ENCODE results near the gene ZFP64.
A peak's percentile ranks its signal among the peaks of the same experiment; 100 is the strongest.

The ZFP64 gene

GRCh38 chr20:52219441-52219840 lies 27.9 kb upstream of the ZFP64 start:
- Histone ChIP-seq H3K4me3 (ENCODE audit: low read length) (no peak overlapping the region), H3K9ac (ENCODE audit: low read length) (no peak overlapping the region), H3K4me1 (ENCODE audit: control insufficient read depth, insufficient read depth, low read length) (no peaks in the 10 kb centered on the region), H3K27ac (ENCODE audit: low read depth, low read length) (no peak overlapping the region), H3K27me3 (ENCODE audit: control insufficient read depth, insufficient read depth, low read length) (no peaks in the 10 kb centered on the region), H3K36me3 (ENCODE audit: control insufficient read depth, insufficient read depth, low read length) (no peaks in the 10 kb centered on the region)

DNA sequence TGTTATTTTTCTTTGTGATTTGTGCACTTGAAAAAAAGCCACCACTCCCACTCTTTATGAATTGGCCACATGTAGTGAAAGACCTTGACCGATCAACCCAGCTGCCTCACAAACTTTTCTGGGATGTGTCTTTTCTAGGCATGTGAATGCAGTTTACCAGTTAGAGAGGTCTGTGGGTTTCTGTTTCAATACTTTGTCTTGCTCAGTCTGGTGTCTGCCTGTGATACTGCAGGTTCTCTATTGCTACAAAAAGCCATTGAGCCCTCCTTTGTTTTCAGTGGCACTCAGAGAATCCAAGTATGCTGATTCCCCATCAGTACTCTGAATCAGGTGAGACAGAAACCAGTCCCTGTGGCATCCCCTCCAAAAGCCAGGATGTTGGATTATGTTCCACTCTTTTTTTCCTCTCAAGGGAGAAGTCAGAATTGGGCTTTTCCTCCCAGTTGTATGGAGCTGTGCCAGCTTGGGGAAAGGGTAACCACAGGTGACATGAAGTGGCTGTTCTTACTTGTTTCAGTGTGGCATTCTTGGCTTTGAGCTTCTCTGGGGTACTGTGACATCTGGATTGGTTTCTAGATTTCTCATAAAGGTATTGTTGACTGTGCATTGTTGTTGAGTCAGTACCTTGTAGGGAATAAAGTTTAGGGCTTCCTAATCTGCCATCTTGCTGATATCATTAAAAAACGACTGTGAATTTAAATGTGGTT lies 26.3 kb upstream of the ZFP64 start:
- no peak overlapping the region for H3K4me3 ChIP-seq (ENCODE audit: low read length)

DNA sequence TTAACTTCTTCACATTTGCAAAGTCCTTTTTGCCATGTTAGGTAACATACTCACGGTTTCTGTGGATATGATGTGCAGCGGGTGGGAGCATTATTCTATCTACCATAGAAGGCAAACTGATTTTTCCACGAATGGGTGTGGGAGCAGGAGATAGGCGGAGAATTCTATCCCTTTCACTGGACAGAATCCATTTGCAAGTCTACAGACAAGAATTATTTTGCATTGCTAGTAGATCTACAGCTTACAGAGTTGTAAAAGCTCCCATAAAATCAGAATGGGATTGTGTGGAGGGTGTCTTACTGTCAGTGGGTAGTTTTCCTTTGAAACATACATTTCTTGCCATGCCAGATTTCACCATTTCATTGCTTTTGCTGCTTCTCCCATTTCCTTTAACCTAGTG lies 22.4 kb upstream of the ZFP64 start:
- Histone ChIP-seq H3K9ac (ENCODE audit: low read length) (no peak overlapping the region), H3K27ac (ENCODE audit: low read depth, low read length) (no peak overlapping the region), H3K27me3 (ENCODE audit: control insufficient read depth, insufficient read depth, low read length) (no peaks in the 10 kb centered on the region), H3K4me3 (ENCODE audit: low read length) (no peak overlapping the region), H3K4me1 (ENCODE audit: control insufficient read depth, insufficient read depth, low read length) (no peaks in the 10 kb centered on the region), H3K36me3 (ENCODE audit: control insufficient read depth, insufficient read depth, low read length) (no peaks in the 10 kb centered on the region)

More for the DNA sequence above, 26.3 kb upstream of the ZFP64 start:
- no peaks in the 10 kb centered on the region for H3K27me3 ChIP-seq (ENCODE audit: control insufficient read depth, insufficient read depth, low read length)
- H3K9ac ChIP-seq (ENCODE audit: low read length): no peak overlapping the region
- H3K36me3 ChIP-seq (ENCODE audit: control insufficient read depth, insufficient read depth, low read length): no peaks in the 10 kb centered on the region
- no peak overlapping the region for H3K27ac ChIP-seq (ENCODE audit: low read depth, low read length)
- no peaks in the 10 kb centered on the region for H3K4me1 ChIP-seq (ENCODE audit: control insufficient read depth, insufficient read depth, low read length)

- Histone ChIP-seq H3K27ac (ENCODE audit: low read depth, low read length) (no peak overlapping the region), H3K27me3 (ENCODE audit: control insufficient read depth, insufficient read depth, low read length) (no peaks in the 10 kb centered on the region), H3K9ac (ENCODE audit: low read length) (no peak overlapping the region), H3K4me3 (ENCODE audit: low read length) (no peak overlapping the region), H3K36me3 (ENCODE audit: control insufficient read depth, insufficient read depth, low read length) (no peaks in the 10 kb centered on the region), H3K4me1 (ENCODE audit: control insufficient read depth, insufficient read depth, low read length) (no peaks in the 10 kb centered on the region)
Measured at GRCh38 chr20:52212943-52213342, 21.4 kb upstream of the ZFP64 start.

DNA sequence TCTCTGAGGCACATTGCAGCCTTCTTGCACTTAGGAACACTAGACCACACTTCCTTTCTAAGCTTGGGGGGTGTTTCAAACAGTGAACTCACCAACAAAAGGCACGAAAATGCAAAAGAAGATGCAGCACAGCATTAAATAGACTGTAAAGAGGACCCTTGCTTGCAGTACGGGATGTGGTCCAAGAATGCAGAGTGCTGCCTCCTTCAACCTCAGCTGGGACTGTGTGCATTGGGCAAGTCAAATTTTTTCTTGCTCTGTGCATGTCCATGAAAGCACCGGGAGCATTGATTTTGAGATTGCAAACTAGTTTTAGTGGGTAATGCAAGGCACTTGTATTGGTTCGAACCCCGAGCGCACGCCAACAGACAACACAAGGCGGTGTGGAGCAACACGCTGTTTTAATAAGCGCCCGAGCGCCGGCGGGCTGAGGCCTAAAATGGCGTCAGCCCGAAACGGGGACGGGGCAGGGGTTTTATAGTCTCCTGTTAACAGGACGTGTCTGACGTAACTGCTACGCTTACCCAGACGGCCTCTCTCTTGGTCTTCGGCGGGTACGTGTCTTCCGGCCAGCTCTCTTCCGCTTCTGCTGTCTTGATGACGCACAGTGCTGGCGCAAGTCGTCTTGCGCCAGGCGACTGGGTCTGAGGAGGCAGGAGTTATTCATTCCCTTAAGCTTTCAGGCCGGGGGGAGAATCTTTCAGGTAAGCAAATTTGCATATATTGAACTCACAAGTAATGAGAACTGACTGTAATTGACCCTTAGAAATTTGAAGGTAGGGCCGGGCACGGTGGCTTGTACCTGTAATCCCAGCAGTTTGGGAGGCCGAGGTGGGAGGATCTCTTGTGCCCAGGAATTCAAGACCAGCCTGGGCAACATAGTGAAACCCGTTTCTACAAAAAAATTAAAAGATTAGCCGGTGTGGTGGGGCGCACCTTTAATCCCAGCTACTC lies 18.7 kb upstream of the ZFP64 start:
- no peak overlapping the region for H3K27ac ChIP-seq (ENCODE audit: low read depth, low read length)
- H3K36me3 ChIP-seq (ENCODE audit: control insufficient read depth, insufficient read depth, low read length): no peaks in the 10 kb centered on the region
- no peaks in the 10 kb centered on the region for H3K27me3 ChIP-seq (ENCODE audit: control insufficient read depth, insufficient read depth, low read length)
- H3K9ac ChIP-seq (ENCODE audit: low read length): no peak overlapping the region
- H3K4me1 ChIP-seq (ENCODE audit: control insufficient read depth, insufficient read depth, low read length): no peaks in the 10 kb centered on the region
- H3K4me3 ChIP-seq (ENCODE audit: low read length): no peak overlapping the region

DNA sequence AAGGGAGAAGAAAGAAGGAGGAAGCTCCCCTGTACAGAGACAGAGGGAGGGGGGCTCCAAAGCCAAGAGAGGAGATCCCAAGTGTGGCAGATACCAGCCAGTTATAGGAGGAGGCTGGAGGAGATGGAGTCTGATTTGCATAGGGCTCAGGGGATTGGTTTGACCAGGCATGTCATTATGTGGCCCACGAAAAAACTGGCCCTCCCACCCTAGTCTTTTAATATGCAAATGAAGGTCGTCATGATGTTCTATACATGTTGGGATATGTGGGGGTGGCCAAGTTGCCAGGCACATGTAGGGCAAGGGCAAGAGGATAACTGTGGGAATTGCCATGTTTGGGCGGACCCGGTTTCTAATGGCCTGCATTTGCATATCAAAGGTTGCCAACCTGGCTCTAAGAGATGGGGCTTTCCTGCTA lies 17.6 kb upstream of the ZFP64 start:
- no peak overlapping the region for H3K4me3 ChIP-seq (ENCODE audit: low read length)
- no peak overlapping the region for H3K27ac ChIP-seq (ENCODE audit: low read depth, low read length)
- no peaks in the 10 kb centered on the region for H3K27me3 ChIP-seq (ENCODE audit: control insufficient read depth, insufficient read depth, low read length)
- no peak overlapping the region for H3K9ac ChIP-seq (ENCODE audit: low read length)
- H3K36me3 ChIP-seq (ENCODE audit: control insufficient read depth, insufficient read depth, low read length): no peaks in the 10 kb centered on the region
- no peaks in the 10 kb centered on the region for H3K4me1 ChIP-seq (ENCODE audit: control insufficient read depth, insufficient read depth, low read length)

GRCh38 chr20:52207020-52207810 lies 15.6 kb upstream of the ZFP64 start:
- no peaks in the 10 kb centered on the region for H3K36me3 ChIP-seq (ENCODE audit: control insufficient read depth, insufficient read depth, low read length)
- no peak overlapping the region for H3K9ac ChIP-seq (ENCODE audit: low read length)
- no peaks in the 10 kb centered on the region for H3K4me1 ChIP-seq (ENCODE audit: control insufficient read depth, insufficient read depth, low read length)
- H3K27ac ChIP-seq (ENCODE audit: low read depth, low read length): no peak overlapping the region
- no peak overlapping the region for H3K4me3 ChIP-seq (ENCODE audit: low read length)
- no peaks in the 10 kb centered on the region for H3K27me3 ChIP-seq (ENCODE audit: control insufficient read depth, insufficient read depth, low read length)

DNA sequence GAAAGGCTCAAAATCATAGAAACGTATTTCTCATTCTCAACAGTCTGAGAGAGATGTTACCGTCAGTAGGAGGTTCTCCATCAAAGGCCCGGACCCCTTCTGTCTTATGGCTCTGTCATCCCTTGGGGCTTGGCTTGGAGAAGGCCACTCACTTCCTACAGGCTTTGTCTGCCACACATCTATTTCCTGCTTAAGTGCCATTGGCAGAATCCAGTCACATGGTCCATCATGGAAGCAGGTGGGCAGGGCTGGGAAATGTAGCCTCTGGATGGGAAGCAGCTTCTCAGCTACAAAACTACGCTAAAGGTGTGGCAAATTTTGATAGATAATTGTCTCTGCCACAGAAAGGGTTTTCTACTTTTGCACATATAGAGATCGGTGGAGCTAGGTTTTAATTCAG lies 12.6 kb upstream of the ZFP64 start:
- no peaks in the 10 kb centered on the region for H3K27me3 ChIP-seq (ENCODE audit: control insufficient read depth, insufficient read depth, low read length)

GRCh38 chr20:52201395-52201794 lies 9.8 kb upstream of the ZFP64 start:
- H3K27ac ChIP-seq (ENCODE audit: low read depth, low read length): no peak overlapping the region
- no peaks in the 10 kb centered on the region for H3K36me3 ChIP-seq (ENCODE audit: control insufficient read depth, insufficient read depth, low read length)
- H3K27me3 ChIP-seq (ENCODE audit: control insufficient read depth, insufficient read depth, low read length): no peaks in the 10 kb centered on the region
- no peak overlapping the region for H3K9ac ChIP-seq (ENCODE audit: low read length)
- H3K4me3 ChIP-seq (ENCODE audit: low read length): no peak overlapping the region
- no peaks in the 10 kb centered on the region for H3K4me1 ChIP-seq (ENCODE audit: control insufficient read depth, insufficient read depth, low read length)

More for the DNA sequence above, 12.6 kb upstream of the ZFP64 start:
- no peaks in the 10 kb centered on the region for H3K36me3 ChIP-seq (ENCODE audit: control insufficient read depth, insufficient read depth, low read length)
- no peak overlapping the region for H3K9ac ChIP-seq (ENCODE audit: low read length)
- no peaks in the 10 kb centered on the region for H3K4me1 ChIP-seq (ENCODE audit: control insufficient read depth, insufficient read depth, low read length)
- no peak overlapping the region for H3K27ac ChIP-seq (ENCODE audit: low read depth, low read length)
- H3K4me3 ChIP-seq (ENCODE audit: low read length): no peak overlapping the region

DNA sequence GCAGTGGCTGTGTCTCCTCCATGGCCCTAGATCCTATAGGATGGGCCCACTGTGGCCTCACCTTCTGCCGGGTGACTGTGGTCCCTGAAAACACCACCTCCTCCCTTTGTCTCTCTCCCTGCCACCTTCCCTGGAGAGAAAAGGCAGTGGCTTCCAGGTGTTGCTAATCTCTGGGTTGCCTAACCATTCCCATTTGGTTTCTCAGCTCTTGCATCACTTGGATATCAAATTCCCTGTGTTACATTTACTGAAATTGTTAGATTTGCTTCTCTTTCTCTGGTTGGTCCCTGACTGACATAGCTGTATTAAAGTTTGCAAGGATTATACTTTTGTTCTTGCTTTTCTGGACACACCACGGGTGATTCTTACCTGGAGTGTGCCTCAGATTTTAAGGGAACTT lies 9.3 kb upstream of the ZFP64 start:
- no peak overlapping the region for H3K27ac ChIP-seq (ENCODE audit: low read depth, low read length)
- H3K4me1 ChIP-seq (ENCODE audit: control insufficient read depth, insufficient read depth, low read length): no peaks in the 10 kb centered on the region
- no peaks in the 10 kb centered on the region for H3K36me3 ChIP-seq (ENCODE audit: control insufficient read depth, insufficient read depth, low read length)
- no peaks in the 10 kb centered on the region for H3K27me3 ChIP-seq (ENCODE audit: control insufficient read depth, insufficient read depth, low read length)
- H3K9ac ChIP-seq (ENCODE audit: low read length): no peak overlapping the region
- H3K4me3 ChIP-seq (ENCODE audit: low read length): no peak overlapping the region

- Histone ChIP-seq H3K27ac (ENCODE audit: low read depth, low read length) (no peak overlapping the region), H3K27me3 (ENCODE audit: control insufficient read depth, insufficient read depth, low read length) (no peaks in the 10 kb centered on the region), H3K9ac (ENCODE audit: low read length) (no peak overlapping the region), H3K4me3 (ENCODE audit: low read length) (no peak overlapping the region), H3K36me3 (ENCODE audit: control insufficient read depth, insufficient read depth, low read length) (no peaks in the 10 kb centered on the region), H3K4me1 (ENCODE audit: control insufficient read depth, insufficient read depth, low read length) (no peaks in the 10 kb centered on the region)
Measured at GRCh38 chr20:52196845-52197244, 5.3 kb upstream of the ZFP64 start.

DNA sequence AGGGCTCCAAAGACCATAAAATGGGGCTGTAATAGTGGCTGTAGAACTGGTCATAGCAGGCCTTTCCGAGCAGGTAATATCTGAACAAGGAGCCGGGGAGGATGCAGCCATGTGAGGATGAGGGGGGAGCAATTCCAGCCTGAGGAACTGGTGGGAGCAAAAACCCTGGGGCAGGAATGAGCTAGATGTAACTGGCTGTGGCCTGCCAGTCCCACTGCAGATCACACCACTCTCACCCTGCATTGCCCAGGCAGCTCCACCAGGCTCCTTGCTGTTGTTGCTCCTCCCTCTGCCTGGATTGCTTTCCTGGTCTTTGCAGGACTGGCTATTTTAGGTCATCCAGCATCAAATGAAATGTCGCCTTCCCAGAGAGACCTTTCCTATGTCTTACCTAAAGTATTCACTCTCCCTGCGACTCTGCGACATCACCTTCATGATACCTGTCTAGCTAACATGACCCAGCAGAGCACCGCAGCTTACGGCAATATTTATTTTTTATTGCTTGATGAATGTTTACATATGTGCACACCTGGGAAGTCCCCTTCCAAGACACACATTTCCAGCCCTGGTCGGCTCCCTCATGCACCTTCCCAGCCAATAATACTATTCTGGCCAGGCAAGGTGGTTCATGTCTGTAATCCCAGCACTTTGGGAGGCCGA lies 2.4 kb upstream of the ZFP64 start:
- peak overlapping the region; percentile 27 for H3K4me3 ChIP-seq (ENCODE audit: low read length)
- no peak overlapping the region for H3K9ac ChIP-seq (ENCODE audit: low read length)
- no peaks in the 10 kb centered on the region for H3K36me3 ChIP-seq (ENCODE audit: control insufficient read depth, insufficient read depth, low read length)
- H3K27me3 ChIP-seq (ENCODE audit: control insufficient read depth, insufficient read depth, low read length): no peaks in the 10 kb centered on the region
- no peak overlapping the region for H3K27ac ChIP-seq (ENCODE audit: low read depth, low read length)
- no peaks in the 10 kb centered on the region for H3K4me1 ChIP-seq (ENCODE audit: control insufficient read depth, insufficient read depth, low read length)
